ENCODE results near the gene DAZL.

DNA sequence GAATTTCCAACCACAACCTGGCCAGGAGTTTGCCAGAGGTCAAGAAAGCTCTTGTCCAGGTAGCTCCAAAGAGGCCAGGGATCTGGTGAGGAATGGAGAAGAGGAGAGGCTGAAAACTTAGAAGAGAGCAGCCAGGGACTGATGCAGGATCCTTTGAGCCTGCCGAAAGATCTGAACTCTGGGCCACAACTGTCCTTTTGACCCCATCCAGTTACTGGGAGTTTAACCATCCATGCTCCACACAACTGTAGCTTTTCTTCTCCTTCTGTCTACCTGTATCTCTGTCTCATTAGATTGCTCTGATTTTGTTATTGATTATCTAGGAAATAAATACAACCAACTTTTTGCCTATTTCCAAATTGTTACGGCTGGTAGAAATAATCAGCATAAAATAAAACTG is 36.7 kb downstream of the DAZL start:
- TF ChIP-seq, protein P1, sequence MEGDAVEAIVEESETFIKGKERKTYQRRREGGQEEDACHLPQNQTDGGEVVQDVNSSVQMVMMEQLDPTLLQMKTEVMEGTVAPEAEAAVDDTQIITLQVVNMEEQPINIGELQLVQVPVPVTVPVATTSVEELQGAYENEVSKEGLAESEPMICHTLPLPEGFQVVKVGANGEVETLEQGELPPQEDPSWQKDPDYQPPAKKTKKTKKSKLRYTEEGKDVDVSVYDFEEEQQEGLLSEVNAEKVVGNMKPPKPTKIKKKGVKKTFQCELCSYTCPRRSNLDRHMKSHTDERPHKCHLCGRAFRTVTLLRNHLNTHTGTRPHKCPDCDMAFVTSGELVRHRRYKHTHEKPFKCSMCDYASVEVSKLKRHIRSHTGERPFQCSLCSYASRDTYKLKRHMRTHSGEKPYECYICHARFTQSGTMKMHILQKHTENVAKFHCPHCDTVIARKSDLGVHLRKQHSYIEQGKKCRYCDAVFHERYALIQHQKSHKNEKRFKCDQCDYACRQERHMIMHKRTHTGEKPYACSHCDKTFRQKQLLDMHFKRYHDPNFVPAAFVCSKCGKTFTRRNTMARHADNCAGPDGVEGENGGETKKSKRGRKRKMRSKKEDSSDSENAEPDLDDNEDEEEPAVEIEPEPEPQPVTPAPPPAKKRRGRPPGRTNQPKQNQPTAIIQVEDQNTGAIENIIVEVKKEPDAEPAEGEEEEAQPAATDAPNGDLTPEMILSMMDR (IDR thresholded peaks at IDR 0.05) = no peak
- TF ChIP-seq POLR2A (IDR thresholded peaks at IDR 0.05) = no peak

All from Peyer's patch (tissue), 4 donors.